Cardiac muscle cell (in vitro differentiated cells and primary cell): ENCODE measurements around the gene CUL9. TPM values are rescaled to one million over a fixed set of nuclear protein-coding genes. Genes with fewer than 3 reads are reported as not detected.
A peak's percentile ranks its signal among the peaks of the same experiment; 100 is the strongest.

Experiments used
- DNase-seq, 2 donors: peaks; one replicate each; pipeline versions ENCODE4 v3.0.0 to v3.0.0-alpha.2; 2010 to 2017; ENCODE audit warnings: low read depth in 1 of 2, low spot score in 1 of 2
- H3K27ac ChIP-seq: fragments of 200-600 bp; sonication (generic); 2 replicates; pipeline ENCODE4 v1.5.1; 2016
- H3K27me3 ChIP-seq: fragments of 200-600 bp; sonication (generic); 2 replicates; pipeline ENCODE4 v1.6.0; 2016; ENCODE audit warnings: control low read depth
- H3K36me3 ChIP-seq: fragments of 200-600 bp; sonication (generic); 2 replicates; pipeline ENCODE4 v1.5.1; 2016; ENCODE audit warnings: control low read depth
- H3K4me1 ChIP-seq: fragments of 200-600 bp; sonication (generic); 2 replicates; pipeline ENCODE4 v1.8.1; 2017; ENCODE audit warnings: low read depth, mild to moderate bottlenecking, mixed run types
- H3K4me3 ChIP-seq: fragments of 200-600 bp; sonication (generic); 2 replicates; pipeline ENCODE4 v1.5.1; 2016; ENCODE audit warnings: mild to moderate bottlenecking
- H3K9me3 ChIP-seq: fragments of 200-600 bp; sonication (generic); 2 replicates; pipeline ENCODE4 v1.5.1; 2017; ENCODE audit warnings: low read depth, mild to moderate bottlenecking, control low read depth
- polyA plus RNA-seq: library from polyadenylated mRNA; unstranded; fragments of >200 nt; fragmentation: Nextera tagmentation; extraction: Ambion mirVana; gene quantifications from 2 replicates; pipeline ENCODE4 v1.2.1, GENCODE V29; 2016
- total RNA-seq: library from RNA; depleted of rRNA; stranded (reverse); fragments of >200 nt; gene quantifications from 2 replicates; pipeline ENCODE4 v1.2.3, GENCODE V29; 2016
- TF ChIP-seq, protein P1 (sequence below): IDR thresholded peaks from 2 replicates; pipeline ENCODE4 v1.5.1; 2012; ENCODE audit warnings: low read depth, mild to moderate bottlenecking, low read length

The CUL9 gene
- total and polyA plus RNA-seq, 2 experiments from 2014 or later: 29.0 to 76.0 TPM

DNA sequence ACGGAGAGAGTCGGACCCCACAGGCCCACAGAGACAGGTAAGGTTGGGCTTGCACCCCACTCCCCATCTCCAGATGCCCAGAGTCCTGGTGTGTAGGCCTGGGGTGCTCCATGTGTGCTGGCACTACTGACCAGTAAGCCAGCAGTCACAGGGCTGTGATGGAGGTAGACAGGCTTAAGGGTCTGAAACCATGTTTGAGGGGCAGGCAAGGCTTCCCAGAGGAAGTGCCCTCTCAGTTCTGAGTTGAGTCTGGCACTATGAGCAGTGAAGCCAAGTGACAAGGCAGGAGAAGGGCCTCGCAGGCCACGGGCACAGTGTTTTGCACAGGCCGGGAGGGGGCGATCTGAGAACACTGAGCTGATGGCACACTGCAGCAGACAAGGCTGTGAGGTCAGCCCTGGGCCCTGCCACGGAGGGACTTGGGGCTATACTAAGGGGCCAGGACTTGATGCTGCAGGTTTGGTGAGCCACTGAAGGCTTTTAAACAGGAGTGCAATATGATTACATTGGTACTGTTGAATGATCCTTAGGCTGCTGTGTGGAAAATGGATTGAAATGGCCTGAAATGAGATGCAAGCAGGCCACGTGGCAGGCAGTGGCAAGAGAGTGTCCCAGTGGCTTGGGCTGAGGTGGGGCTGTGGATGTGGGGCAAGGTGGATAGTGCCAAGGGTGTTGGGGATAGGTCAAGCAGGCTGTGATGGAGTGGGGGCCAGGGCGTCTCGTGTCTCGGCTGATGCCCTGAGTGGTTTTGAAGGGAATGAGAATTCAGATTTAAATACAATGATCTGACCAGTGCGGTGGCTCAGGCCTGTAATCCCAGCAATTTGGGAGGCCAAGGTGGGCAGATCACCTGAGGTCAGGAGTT is 81.5 kb downstream of the CUL9 start:
- Histone ChIP-seq H3K36me3 (no peaks in the 10 kb centered on the region), H3K27ac (no peak overlapping the region), H3K9me3 (no peaks in the 10 kb centered on the region), H3K4me3 (no peak overlapping the region), H3K4me1 (peaks cover 33% of the 10 kb centered on the region), H3K27me3 (no peaks in the 10 kb centered on the region)
- DNase-seq: peak; percentile 78 to 90
- TF ChIP-seq, protein P1, sequence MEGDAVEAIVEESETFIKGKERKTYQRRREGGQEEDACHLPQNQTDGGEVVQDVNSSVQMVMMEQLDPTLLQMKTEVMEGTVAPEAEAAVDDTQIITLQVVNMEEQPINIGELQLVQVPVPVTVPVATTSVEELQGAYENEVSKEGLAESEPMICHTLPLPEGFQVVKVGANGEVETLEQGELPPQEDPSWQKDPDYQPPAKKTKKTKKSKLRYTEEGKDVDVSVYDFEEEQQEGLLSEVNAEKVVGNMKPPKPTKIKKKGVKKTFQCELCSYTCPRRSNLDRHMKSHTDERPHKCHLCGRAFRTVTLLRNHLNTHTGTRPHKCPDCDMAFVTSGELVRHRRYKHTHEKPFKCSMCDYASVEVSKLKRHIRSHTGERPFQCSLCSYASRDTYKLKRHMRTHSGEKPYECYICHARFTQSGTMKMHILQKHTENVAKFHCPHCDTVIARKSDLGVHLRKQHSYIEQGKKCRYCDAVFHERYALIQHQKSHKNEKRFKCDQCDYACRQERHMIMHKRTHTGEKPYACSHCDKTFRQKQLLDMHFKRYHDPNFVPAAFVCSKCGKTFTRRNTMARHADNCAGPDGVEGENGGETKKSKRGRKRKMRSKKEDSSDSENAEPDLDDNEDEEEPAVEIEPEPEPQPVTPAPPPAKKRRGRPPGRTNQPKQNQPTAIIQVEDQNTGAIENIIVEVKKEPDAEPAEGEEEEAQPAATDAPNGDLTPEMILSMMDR: peak; percentile 89

DNA sequence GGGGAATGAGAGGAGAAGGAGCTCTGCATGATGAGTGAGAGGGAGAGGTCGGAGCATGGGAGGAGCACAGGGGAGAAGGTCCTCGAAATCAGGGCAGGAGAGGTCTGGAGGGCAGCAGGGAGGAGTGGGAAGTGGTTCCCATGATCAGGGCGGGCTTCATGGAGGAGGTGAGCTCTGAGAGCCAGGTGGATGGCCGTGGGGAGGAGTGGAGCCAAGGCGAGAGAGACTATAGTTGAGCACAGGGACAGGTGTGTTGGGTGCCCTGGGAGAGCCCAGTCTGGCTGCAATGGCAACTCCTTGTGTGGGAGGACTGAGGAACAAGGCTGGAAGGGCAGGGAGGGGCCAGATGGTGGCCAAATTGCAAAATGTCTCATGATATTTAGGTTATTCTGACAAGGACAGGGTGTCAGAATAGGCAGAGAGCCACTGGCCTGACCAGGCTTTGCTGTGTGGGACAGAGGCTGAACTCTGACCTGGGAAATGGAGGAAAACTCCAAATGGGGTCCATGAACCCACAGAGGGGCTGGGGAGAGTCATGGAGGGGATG is 82.7 kb downstream of the CUL9 start:
- TF ChIP-seq, protein P1: no peak
- no peak for DNase-seq
- no peaks in the 10 kb centered on the region for H3K36me3 ChIP-seq
- H3K27ac ChIP-seq: no peak overlapping the region
- H3K27me3 ChIP-seq: no peaks in the 10 kb centered on the region
- H3K4me1 ChIP-seq: peaks cover 36% of the 10 kb centered on the region
- no peak overlapping the region for H3K4me3 ChIP-seq
- H3K9me3 ChIP-seq: no peaks in the 10 kb centered on the region

DNA sequence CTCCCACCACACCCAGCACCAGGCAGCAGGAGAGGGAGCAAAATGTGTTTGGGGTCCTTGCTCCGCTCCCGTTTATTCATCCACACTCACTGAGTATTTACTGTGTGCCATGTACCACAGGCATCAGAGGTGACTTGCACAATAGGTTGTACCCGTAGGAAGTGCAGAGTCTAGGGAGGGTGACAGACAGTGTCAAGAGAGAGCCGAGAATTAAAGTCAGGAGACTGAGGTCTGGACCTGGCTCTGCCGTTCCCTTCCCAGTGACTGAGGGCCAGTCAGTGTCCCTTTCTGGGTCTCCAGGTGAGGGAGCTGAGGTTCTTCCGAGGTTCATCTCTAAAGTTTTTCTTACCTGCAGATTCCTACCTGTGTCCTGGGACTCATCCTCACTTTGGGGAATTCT is 83.6 kb downstream of the CUL9 start:
- TF ChIP-seq, protein P1: no peak
- Histone ChIP-seq H3K9me3 (no peaks in the 10 kb centered on the region), H3K36me3 (no peaks in the 10 kb centered on the region), H3K27ac (no peak overlapping the region), H3K4me3 (no peak overlapping the region), H3K27me3 (no peaks in the 10 kb centered on the region), H3K4me1 (peaks cover 36% of the 10 kb centered on the region)
- DNase-seq: no peak

DNA sequence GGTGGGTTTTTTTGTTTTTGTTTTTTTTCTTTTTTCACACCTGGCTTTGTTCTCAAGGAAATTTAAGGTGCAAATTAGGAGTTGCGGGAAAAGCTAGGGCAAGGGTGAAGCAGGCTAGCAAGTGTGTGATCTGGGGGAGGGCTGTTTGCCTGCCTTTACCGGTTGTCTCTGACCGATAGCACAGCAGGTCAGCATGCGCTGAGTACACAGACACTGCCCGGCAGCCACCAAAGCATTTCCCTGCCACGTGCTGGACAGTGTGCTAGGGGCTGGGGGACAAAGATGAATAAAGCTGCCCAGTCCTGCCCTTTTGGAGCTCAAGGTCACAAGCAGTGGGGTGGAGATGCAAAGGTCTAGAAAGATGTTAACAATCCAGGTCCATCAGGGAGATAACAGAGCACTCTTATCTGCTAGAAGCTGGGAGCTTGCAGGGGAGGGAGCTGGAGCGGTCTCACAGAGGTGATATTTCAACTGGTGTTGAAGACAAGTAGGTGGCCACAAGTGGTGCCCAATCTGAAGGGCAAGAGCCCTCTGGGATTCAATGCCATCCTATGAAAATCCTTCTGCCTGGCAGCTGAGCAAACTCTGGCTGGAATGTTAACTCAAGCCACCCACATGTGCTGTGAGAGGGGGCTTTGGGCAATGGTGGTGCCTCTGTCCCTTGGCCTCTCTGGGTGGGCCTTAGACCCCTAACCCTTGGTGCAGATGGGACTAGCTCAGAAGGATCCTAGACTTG is 85.8 kb downstream of the CUL9 start:
- no peak overlapping the region for H3K4me3 ChIP-seq
- peak in 1 of 2 donors; percentile 52 for DNase-seq
- H3K9me3 ChIP-seq: no peaks in the 10 kb centered on the region
- H3K36me3 ChIP-seq: no peaks in the 10 kb centered on the region
- peaks cover 34% of the 10 kb centered on the region for H3K4me1 ChIP-seq
- no peaks in the 10 kb centered on the region for H3K27me3 ChIP-seq
- TF ChIP-seq, protein P1: no peak
- H3K27ac ChIP-seq: no peak overlapping the region

DNA sequence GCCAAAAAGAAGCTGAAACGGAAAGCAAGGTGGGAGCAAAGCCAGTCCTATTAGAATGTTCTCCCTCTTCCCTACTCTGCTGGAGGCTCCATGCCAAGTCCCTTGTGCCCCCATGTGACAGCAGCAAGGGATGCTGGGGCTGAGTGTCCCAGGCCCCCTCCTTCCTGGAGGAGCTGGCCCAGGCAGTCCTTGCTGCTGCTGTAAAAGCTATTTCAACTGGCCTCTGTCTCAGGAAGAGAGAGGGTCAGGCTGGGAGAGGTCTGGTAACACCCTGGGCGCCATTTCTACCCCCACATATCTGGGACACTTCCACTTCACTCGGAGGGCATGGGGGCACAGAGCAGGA is 86.3 kb downstream of the CUL9 start:
- H3K36me3 ChIP-seq: no peaks in the 10 kb centered on the region
- DNase-seq: no peak
- TF ChIP-seq, protein P1: no peak
- no peak overlapping the region for H3K4me3 ChIP-seq
- H3K9me3 ChIP-seq: no peaks in the 10 kb centered on the region
- H3K27ac ChIP-seq: no peak overlapping the region
- peaks cover 34% of the 10 kb centered on the region for H3K4me1 ChIP-seq
- H3K27me3 ChIP-seq: no peaks in the 10 kb centered on the region
